K562 (cell line): ENCODE data around the gene COPS9. TPM values are rescaled to one million over a fixed set of nuclear protein-coding genes. Genes with fewer than 3 reads are reported as not detected.

Experiments
- ATAC-seq: fragments of 200-7000 bp; cut with Tn5 transposase; 3 replicates; pipeline ENCODE4 v1.9.1; 2020; ENCODE audit warnings: moderate library complexity
- BruUV-seq: library from RNA; stranded (reverse); fragments of 400-500 nt; replicated peaks from 2 replicates; lab custom pipeline; 2021; lab: Mats Ljungman, UMichigan
- CTCF ChIA-PET: fragments of 300-600 bp; formaldehyde crosslinking; extraction: SDS; loops from one replicate; lab custom pipeline; 2021; ENCODE audit warnings: low intra/inter-chr PET ratio; lab: Yijun Ruan, JAX
- POLR2A ChIA-PET: fragments of 300-600, 350-650 bp; sonication (Branson Sonifier 250); formaldehyde crosslinking; extraction: SDS; loops from one replicate; lab custom pipeline; 2021; ENCODE audit warnings: antibody characterized with exemption, inconsistent platforms; lab: Yijun Ruan, JAX
- DNase-seq, 4 experiments: peaks; one replicate each; pipeline versions ENCODE4 v3.0.0 to v3.0.0-alpha.2; 2011 to 2018; ENCODE audit warnings: low spot score in 3 of 4, mixed read lengths in 3 of 4; ENCODE audit errors: extremely low read depth in 1 of 4
- FAIRE-seq: peaks from 2 replicates; lab custom pipeline; 2011; peaks lifted over from hg19 to GRCh38; lab: Jason Lieb, UNC
- H2AFZ ChIP-seq: 2 replicates; pipeline ENCODE4 v1.6.0; 2011; ENCODE audit warnings: low read depth, low read length, control low read depth, inconsistent platforms
- H3K27ac ChIP-seq: fragments of 200-600 bp; 3 replicates; pipeline ENCODE4 v1.8.0; 2011; ENCODE audit warnings: low read depth, mild to moderate bottlenecking, control low read depth, inconsistent platforms, low read length, moderate library complexity, mixed read lengths; ENCODE audit errors: extremely low read depth
- H3K27me3 ChIP-seq, 2 experiments: fragments of 300-600 bp in 1 of 2; 2 replicates in 1 of 2; 3 replicates in 1 of 2; pipeline versions ENCODE4 v1.6.0 to v1.8.0; 2011; ENCODE audit warnings: inconsistent platforms in 2 of 2, low read length in 2 of 2, mild to moderate bottlenecking in 1 of 2, mixed read lengths in 1 of 2, moderate library complexity in 1 of 2; ENCODE audit not compliant: control insufficient read depth in 2 of 2, insufficient read depth in 2 of 2
- H3K36me3 ChIP-seq: fragments of 300-600 bp; 3 replicates; pipeline ENCODE4 v1.8.0; 2011; ENCODE audit warnings: mild to moderate bottlenecking, low read length, inconsistent platforms; ENCODE audit not compliant: control insufficient read depth, insufficient read depth
- H3K4me1 ChIP-seq, 2 experiments: fragments of 200-600 bp in 1 of 2; replicated peaks in 1 of 2; 2 replicates in 1 of 2; 3 replicates in 1 of 2; pipeline versions ENCODE4 v1.5.1 to v1.8.0; 2011; ENCODE audit warnings: inconsistent platforms in 2 of 2, low read length in 2 of 2, mild to moderate bottlenecking in 1 of 2, mixed read lengths in 1 of 2, moderate library complexity in 1 of 2; ENCODE audit not compliant: control insufficient read depth in 2 of 2, insufficient read depth in 2 of 2
- H3K4me2 ChIP-seq: 2 replicates; pipeline ENCODE4 v1.6.1; 2011; ENCODE audit warnings: low read length, control low read depth, inconsistent platforms, mixed read lengths; ENCODE audit not compliant: insufficient read depth
- H3K4me3 ChIP-seq: fragments of 200-600 bp; sonication (generic), shearing (Covaris generic); 2 replicates; pipeline ENCODE4 v1.5.1; 2016; ENCODE audit warnings: control low read depth, inconsistent platforms
- H3K79me2 ChIP-seq: fragments of 200-600 bp; 3 replicates; pipeline ENCODE4 v1.8.0; 2011; ENCODE audit warnings: low read length, inconsistent platforms; ENCODE audit not compliant: control insufficient read depth, insufficient read depth
- H3K9ac ChIP-seq, 2 experiments: 2 replicates each; pipeline versions ENCODE4 v1.6.0 to v1.6.1; 2011; ENCODE audit warnings: low read depth in 2 of 2, low read length in 2 of 2, control low read depth in 1 of 2, inconsistent platforms in 1 of 2, mild to moderate bottlenecking in 1 of 2, mixed read lengths in 1 of 2; ENCODE audit not compliant: insufficient read depth in 1 of 2
- H3K9me1 ChIP-seq: one replicate; pipeline ENCODE4 v1.6.0; 2011; ENCODE audit warnings: inconsistent platforms, mild to moderate bottlenecking, low read length, moderate library complexity; ENCODE audit not compliant: control insufficient read depth, insufficient read depth
- H3K9me3 ChIP-seq: replicated peaks from 2 replicates; pipeline ENCODE4 v1.5.1; 2011; ENCODE audit warnings: low read depth, low read length, inconsistent platforms; ENCODE audit not compliant: control insufficient read depth, insufficient read depth
- H4K20me1 ChIP-seq: replicated peaks from 2 replicates; pipeline ENCODE4 v1.6.1; 2011; ENCODE audit warnings: low read length, inconsistent platforms, mixed read lengths; ENCODE audit not compliant: control insufficient read depth, insufficient read depth
- ASH1L ChIP-seq: fragments of 450-650 bp; IDR thresholded peaks from 2 replicates; pipeline ENCODE4 v1.6.1; 2018; ENCODE audit warnings: borderline replicate concordance, mild to moderate bottlenecking, low read depth; ENCODE audit not compliant: partially characterized antibody
- NBN ChIP-seq: fragments of 450-650 bp; IDR thresholded peaks from 2 replicates; pipeline ENCODE4 v1.6.1; 2016; ENCODE audit warnings: low read depth, mild to moderate bottlenecking
- PRDM10 ChIP-seq: fragments of 450-650 bp; IDR thresholded peaks from 2 replicates; pipeline ENCODE4 v1.6.1; 2018; ENCODE audit not compliant: partially characterized antibody
- SIRT6 ChIP-seq: IDR thresholded peaks from one replicate; pipeline ENCODE4 v1.6.1; 2012; ENCODE audit warnings: low read depth, mild to moderate bottlenecking, control low read depth, inconsistent platforms, low read length, moderate library complexity
- SRSF1 ChIP-seq: fragments of 200-400 bp; formaldehyde crosslinking; IDR thresholded peaks from 2 replicates; pipeline ENCODE4 v1.6.1; 2017; ENCODE audit warnings: mild to moderate bottlenecking, low read depth, low read length, moderate library complexity
- SRSF9 ChIP-seq: fragments of 200-400 bp; formaldehyde crosslinking; IDR thresholded peaks from 2 replicates; pipeline ENCODE4 v1.6.1; 2017; ENCODE audit warnings: low read depth, low read length, borderline replicate concordance
- TGIF2 ChIP-seq: sonication (generic); formaldehyde crosslinking; IDR thresholded peaks from 2 replicates; pipeline ENCODE4 v1.8.1; 2022; ENCODE audit warnings: mild to moderate bottlenecking, missing genetic modification reagents, moderate library complexity
- ZNF512 ChIP-seq: IDR thresholded peaks from 2 replicates; pipeline ENCODE4 v1.6.1; 2016; ENCODE audit warnings: missing genetic modification characterization, missing compliant biosample characterization
- WGBS: fragments of 100-300 bp; shearing (Covaris generic); methylation state at CpG from one replicate; pipeline ENCODE4 v1.1.6; 2016; ENCODE audit warnings: low coverage, mixed read lengths; ENCODE audit not compliant: insufficient coverage; ENCODE audit errors: missing lambda C conversion rate; 5-methylcytosine and 5-hydroxymethylcytosine counted together
- in situ Hi-C: fragments of 300-500 bp; cut with MboI; formaldehyde crosslinking; loops from 4 replicates; pipeline ENCODE4 v1.15.0; 2018; ENCODE audit warnings: inconsistent platforms, mixed read lengths
- intact Hi-C: fragments of 100-400 bp; cut with micrococcal nuclease; formaldehyde crosslinking; loops from 2 replicates; pipeline ENCODE4 v1.14.2; 2022
- polyA plus RNA-seq, 8 experiments: library from polyadenylated mRNA; depleted of rRNA in 4 of 8; stranded (reverse) in 5 of 8; unstranded in 3 of 8; fragments of >200 nt; fragmentation: Nextera tagmentation in 2 of 8; fragmentation: Illumina TruSeq in 1 of 8; extraction: Ambion mirVana in 2 of 8; extraction: Trizol in 1 of 8; gene quantifications; 2 replicates each; pipeline versions ENCODE4 v1.2.1 to v1.2.3, GENCODE V29; 2011 to 2014; ENCODE audit warnings: inconsistent platforms in 1 of 8, missing spikeins in 1 of 8
- total RNA-seq, 7 experiments: library from RNA; depleted of rRNA in 6 of 7; stranded (reverse); fragments of >200 nt in 6 of 7; fragmentation: Illumina TruSeq in 2 of 7; extraction: Trizol in 2 of 7; gene quantifications; 2 replicates each; pipeline versions ENCODE4 v1.2.1 to v1.2.3, GENCODE V29; 2011 to 2021; ENCODE audit warnings: low replicate concordance in 1 of 7

COPS9 gene
- total and polyA plus RNA-seq, 9 of the 15 experiments (the other 6 are each of a cell fraction or from before 2014, with no cell fraction given) = 55.0 to 281 (median 99.9) TPM

GRCh38 chr2:240162531-240162930, 26.4 kb upstream of the COPS9 start:
- Histone ChIP-seq H3K4me1 (no peaks in the 10 kb centered on the region), H3K9me1 (peaks cover 2% of the 10 kb centered on the region), H3K27ac (no peak overlapping the region), H3K4me3 (no peak overlapping the region), H3K4me2 (no peak overlapping the region), H4K20me1 (no peaks in the 10 kb centered on the region), H3K27me3 (peaks cover 0 to 26% of the 10 kb centered on the region in 2 experiments; a peak in 2 of 5 replicates), H3K9me3 (no peaks in the 10 kb centered on the region), H3K36me3 (no peaks in the 10 kb centered on the region), H2AFZ (no peak overlapping the region), H3K79me2 (no peaks in the 10 kb centered on the region), H3K9ac (no peak overlapping the region)
- 0% methylated on average over 2 of the region's 6 CpGs for WGBS
- POLR2A ChIA-PET = no interaction called here
- FAIRE-seq (no peak), DNase-seq (no peak), ATAC-seq (no peak)
- TF ChIP-seq ZNF512 (tag) (no peak), ASH1L (no peak), NBN (no peak), SRSF9 (no peak), SRSF1 (no peak), PRDM10 (no peak), TGIF2 (CRISPR knock-in tag) (no peak), SIRT6 (no peak)
- in situ Hi-C loops = no loop called here
- intact Hi-C loops = no loop called here
- CTCF ChIA-PET = no interaction called here
- no TSS peak for BruUV-seq
